ENCODE data around the gene GABRG3. TPM values are rescaled to one million over a fixed set of nuclear protein-coding genes. Genes with fewer than 3 reads are reported as not detected.

The GABRG3 gene
- total and polyA plus RNA-seq, 2 of the 4 experiments (the other 2 are of a cell fraction) = not detected

GRCh38 chr15:27250223-27250622 lies 279.2 kb downstream of the GABRG3 start:
- peaks cover 35% of the 10 kb centered on the region for H3K9me3 ChIP-seq (ENCODE audit: control insufficient read depth, insufficient read depth, low read length)
- no peak overlapping the region for H2BK15ac ChIP-seq (ENCODE audit: low read depth, low read length)
- H3K4me3 ChIP-seq (ENCODE audit: insufficient read depth, low read depth, low read length) = no peak overlapping the region
- 100% methylated on average over 1 of the region's 6 CpGs; no CpG with 5 or more reads in 1 of the 2 experiments for WGBS, 2 experiments (ENCODE audit: extremely low coverage in 2 of 2, insufficient read length in 1 of 2)
- no peak overlapping the region for H3K4ac ChIP-seq (ENCODE audit: low read depth, low read length)
- BruUV-seq (replicated peaks) = no TSS peak
- CTCF ChIA-PET = no interaction called here
- H4K8ac ChIP-seq (ENCODE audit: low read depth in 2 of 2, low read length in 2 of 2) = no peak overlapping the region
- DNase-seq (no peak), ATAC-seq (ENCODE audit: low read depth) (no peak)
- dilution Hi-C loops (cut with HindIII; ENCODE audit: low sequenced_read_pairs, unreplicated experiment) (no loop called here), intact Hi-C loops (cut with micrococcal nuclease) (no loop called here), in situ Hi-C loops (cut with MboI; ENCODE audit: low sequenced_read_pairs) (no loop called here)
- no peak overlapping the region for H2AFZ ChIP-seq (replicated peaks; ENCODE audit: low read length, poor library complexity)
- no peaks in the 10 kb centered on the region for H3K36me3 ChIP-seq (ENCODE audit: control insufficient read depth, insufficient read depth, low read length)
- POLR2A ChIA-PET (ENCODE audit: unreplicated experiment) = no interaction called here
- no peak overlapping the region for H3K18ac ChIP-seq (ENCODE audit: low read depth, low read length)
- H4K91ac ChIP-seq (ENCODE audit: insufficient read depth, low read depth, low read length) = no peak overlapping the region
- H3K56ac ChIP-seq (ENCODE audit: extremely low read depth, insufficient read depth, low read length) = no peak overlapping the region
- no peak overlapping the region for H2BK5ac ChIP-seq (ENCODE audit: low read depth, low read length, poor library complexity, severe bottlenecking)
- H4K5ac ChIP-seq (ENCODE audit: low read depth, low read length) = no peak overlapping the region
- H3K27ac ChIP-seq (ENCODE audit: insufficient read depth, low read length) = no peak overlapping the region
- TF ChIP-seq FOS (IDR thresholded peaks at IDR 0.05; ENCODE audit: low read depth, low read length) (no peak), CEBPB (IDR thresholded peaks at IDR 0.05; ENCODE audit: low read depth, low read length) (no peak), BHLHE40 (IDR thresholded peaks at IDR 0.05; ENCODE audit: low read depth, low read length) (no peak), RCOR1 (IDR thresholded peaks at IDR 0.05; ENCODE audit: insufficient replicate concordance, low read length) (no peak), RAD21 (IDR thresholded peaks at IDR 0.05; ENCODE audit: low read length) (no peak), ELK1 (IDR thresholded peaks at IDR 0.05; ENCODE audit: borderline replicate concordance, low read depth, low read length) (no peak), CHD1 (IDR thresholded peaks at IDR 0.05; ENCODE audit: low read depth, low read length) (no peak), USF2 (IDR thresholded peaks at IDR 0.05; ENCODE audit: low read depth, low read length) (no peak), CTCF (conservative IDR thresholded peaks at IDR 0.05; ENCODE audit: low read depth, low read length) (no peak), MAFK (IDR thresholded peaks at IDR 0.05; ENCODE audit: low read depth, low read length) (no peak), RFX5 (IDR thresholded peaks at IDR 0.05; ENCODE audit: low read depth, low read length) (no peak), MAZ (IDR thresholded peaks at IDR 0.05; ENCODE audit: borderline replicate concordance, low read depth, low read length) (no peak), NFE2L2 (IDR thresholded peaks at IDR 0.05; ENCODE audit: low read depth, low read length) (no peak), MXI1 (IDR thresholded peaks at IDR 0.05; ENCODE audit: borderline replicate concordance, low read depth, low read length) (no peak), POLR2A (IDR thresholded peaks at IDR 0.05; ENCODE audit: low read depth, low read length) (no peak), SMC3 (IDR thresholded peaks at IDR 0.05; ENCODE audit: low read depth, low read length) (no peak)
- no peak overlapping the region for H2AK9ac ChIP-seq (replicated peaks; ENCODE audit: low read depth, low read length, poor library complexity)
- no peaks in the 10 kb centered on the region for H3K79me1 ChIP-seq (ENCODE audit: low read depth in 1 of 2, low read length in 2 of 2)
- H3K4me2 ChIP-seq (ENCODE audit: low read depth, low read length) = no peak overlapping the region
- no peaks in the 10 kb centered on the region for H3K4me1 ChIP-seq (ENCODE audit: control insufficient read depth, insufficient read depth, low read length)
- H2BK20ac ChIP-seq (ENCODE audit: low read depth, low read length) = no peak overlapping the region
- no peaks in the 10 kb centered on the region for H3K27me3 ChIP-seq (ENCODE audit: control insufficient read depth, insufficient read depth, low read length)
- no peak overlapping the region for H3K9ac ChIP-seq (ENCODE audit: low read depth, low read length)
- no peaks in the 10 kb centered on the region for H4K20me1 ChIP-seq (ENCODE audit: insufficient read depth, low read length)
- H3K14ac ChIP-seq (replicated peaks; ENCODE audit: low read depth, low read length) = no peak overlapping the region
- no peaks in the 10 kb centered on the region for H3K9me1 ChIP-seq (ENCODE audit: insufficient read depth, low read length)
- H2AK5ac ChIP-seq (ENCODE audit: low read depth, low read length) = no peak overlapping the region
- no peak overlapping the region for H3K23ac ChIP-seq (ENCODE audit: low read depth, low read length)
- no peak overlapping the region for H2BK120ac ChIP-seq (ENCODE audit: low read depth, low read length)

Measured in IMR-90 (cell line).